ENCODE results near the gene COG8. TPM values are rescaled to one million over a fixed set of nuclear protein-coding genes. Genes with fewer than 3 reads are reported as not detected.

The COG8 gene
- total and polyA plus RNA-seq, 2 of the 8 experiments (the other 6 are each of a cell fraction or from before 2014, with no cell fraction given): 49.1 to 55.6 TPM

DNA sequence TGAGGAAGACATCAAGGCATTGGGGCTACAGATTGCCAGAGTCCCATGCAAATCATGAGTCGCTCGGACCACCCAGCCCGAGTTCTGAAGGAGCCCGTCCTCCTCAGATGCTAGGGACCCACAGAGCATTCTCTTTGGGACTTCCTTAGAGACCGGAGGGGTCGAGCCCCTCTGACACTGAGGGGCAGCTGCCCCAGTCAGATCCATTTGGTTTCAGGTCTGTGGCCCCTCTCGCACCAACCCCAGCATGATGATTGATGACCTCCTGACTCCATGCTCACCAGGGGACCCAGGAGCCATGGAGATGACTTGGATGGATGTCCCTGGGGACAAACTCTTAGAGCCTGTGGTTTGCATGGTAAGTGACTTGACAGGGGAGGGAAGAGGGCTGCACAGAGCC, 17.0 kb downstream of the COG8 start:
- Histone ChIP-seq H3K27me3 (replicated peaks in 1 of 4; ENCODE audit: control insufficient read depth in 3 of 4, extremely low read depth in 1 of 4, insufficient read depth in 3 of 4, low read length in 3 of 4) (no peaks in the 10 kb centered on the region), H3K36me3 (ENCODE audit: control insufficient read depth in 2 of 4, insufficient read depth in 4 of 4, low read length in 3 of 4) (peaks cover 26 to 84% (median 53%) of the 10 kb centered on the region in 4 experiments), H3K79me1 (ENCODE audit: low read depth, low read length) (peaks cover 8% of the 10 kb centered on the region), H2BK5ac (ENCODE audit: low read depth, low read length) (no peak overlapping the region), H4K91ac (replicated peaks; ENCODE audit: insufficient read length, low read length) (no peak overlapping the region), H2AFZ (ENCODE audit: low read length) (no peak overlapping the region), H4K8ac (ENCODE audit: extremely low read depth, insufficient read depth, low read length) (no peak overlapping the region), H3K4me2 (ENCODE audit: insufficient read depth in 1 of 2, low read depth in 2 of 2, low read length in 2 of 2) (no peak overlapping the region), H2BK12ac (ENCODE audit: low read depth, low read length) (no peak overlapping the region), H3K27ac (ENCODE audit: low read depth, low read length) (no peak overlapping the region), H3K23ac (ENCODE audit: insufficient read length) (no peak overlapping the region), H3K23me2 (ENCODE audit: low read depth, low read length) (no peaks in the 10 kb centered on the region; the same call in 1 of the 2 replicates), H2BK15ac (ENCODE audit: low read length) (no peak overlapping the region), H3K9ac (replicated peaks in 1 of 4; ENCODE audit: extremely low read depth in 1 of 4, low read depth in 3 of 4, low read length in 3 of 4) (no peak overlapping the region), H3K4me3 (ENCODE audit: extremely low read depth in 1 of 4, insufficient read depth in 2 of 4, low read depth in 3 of 4, low read length in 4 of 4) (no peak overlapping the region), H3K4ac (replicated peaks; ENCODE audit: insufficient read length, low read depth, low read length) (no peak overlapping the region), H2BK120ac (replicated peaks; ENCODE audit: low read depth, low read length) (no peak overlapping the region), H4K5ac (ENCODE audit: insufficient read length, low read depth, low read length) (no peak overlapping the region), H3K56ac (replicated peaks; ENCODE audit: insufficient read length, low read depth, low read length) (no peak overlapping the region), H3K14ac (ENCODE audit: insufficient read length) (no peak overlapping the region), H2BK20ac (ENCODE audit: low read length) (no peak overlapping the region), H3K18ac (ENCODE audit: extremely low read depth, low read length) (no peak overlapping the region), H3K79me2 (ENCODE audit: control insufficient read depth in 1 of 2, insufficient read depth in 2 of 2, low read length in 2 of 2) (peaks cover 0 to 41% of the 10 kb centered on the region in 2 experiments; a peak in 3 of 4 replicates), H3K9me3 (ENCODE audit: insufficient read depth in 2 of 2, low read depth in 1 of 2, low read length in 1 of 2) (no peaks in the 10 kb centered on the region), H4K20me1 (replicated peaks in 1 of 2; ENCODE audit: control insufficient read depth in 1 of 2, insufficient read depth in 2 of 2, low read length in 2 of 2) (peaks cover 9 to 37% of the 10 kb centered on the region in 2 experiments), H3K4me1 (replicated peaks in 1 of 4; ENCODE audit: control insufficient read depth in 3 of 4, insufficient read depth in 4 of 4, low read length in 3 of 4) (no peaks in the 10 kb centered on the region), H2AK5ac (ENCODE audit: low read depth, low read length) (no peak overlapping the region)
- FAIRE-seq (no peak), DNase-seq (ENCODE audit: low read depth in 1 of 2, low spot score in 2 of 2) (no peak)
- POLR2A ChIA-PET (ENCODE audit: partially characterized antibody): interaction anchor here (0.6 to 29.8 kb wide), 4 partner anchors 2 to 250 kb away, joined by 3 to 497 read pairs (median 250); partner anchors contain the start of genes COG8, NIP7, PDF and TMED6
- CTCF ChIA-PET (ENCODE audit: partially characterized antibody): interaction anchor here (3.4 kb wide), 1 partner anchor 16 kb away, joined by 10 read pairs; the partner anchor contains the start of genes COG8 and NIP7
- WGBS, 2 experiments (ENCODE audit: extremely low coverage in 1 of 2, insufficient coverage in 1 of 2, insufficient read length in 1 of 2, insufficient replicate concordance in 2 of 2, low coverage in 1 of 2, low lambda C conversion rate in 2 of 2, missing lambda C conversion rate in 1 of 2): 96% methylated on average over 7 of the region's 7 CpGs; no CpG with 5 or more reads in 1 of the 2 experiments
- no peak for TF ChIP-seq GTF2F1 (IDR thresholded peaks at IDR 0.05; ENCODE audit: borderline replicate concordance, low read depth, low read length)
